ENCODE data around the gene GOLGA6A. TPM values are rescaled to one million over a fixed set of nuclear protein-coding genes. Genes with fewer than 3 reads are reported as not detected.

The GOLGA6A gene
- total and polyA plus RNA-seq, 9 of the 15 experiments (the other 6 are each of a cell fraction or from before 2014, with no cell fraction given) = not detected

DNA sequence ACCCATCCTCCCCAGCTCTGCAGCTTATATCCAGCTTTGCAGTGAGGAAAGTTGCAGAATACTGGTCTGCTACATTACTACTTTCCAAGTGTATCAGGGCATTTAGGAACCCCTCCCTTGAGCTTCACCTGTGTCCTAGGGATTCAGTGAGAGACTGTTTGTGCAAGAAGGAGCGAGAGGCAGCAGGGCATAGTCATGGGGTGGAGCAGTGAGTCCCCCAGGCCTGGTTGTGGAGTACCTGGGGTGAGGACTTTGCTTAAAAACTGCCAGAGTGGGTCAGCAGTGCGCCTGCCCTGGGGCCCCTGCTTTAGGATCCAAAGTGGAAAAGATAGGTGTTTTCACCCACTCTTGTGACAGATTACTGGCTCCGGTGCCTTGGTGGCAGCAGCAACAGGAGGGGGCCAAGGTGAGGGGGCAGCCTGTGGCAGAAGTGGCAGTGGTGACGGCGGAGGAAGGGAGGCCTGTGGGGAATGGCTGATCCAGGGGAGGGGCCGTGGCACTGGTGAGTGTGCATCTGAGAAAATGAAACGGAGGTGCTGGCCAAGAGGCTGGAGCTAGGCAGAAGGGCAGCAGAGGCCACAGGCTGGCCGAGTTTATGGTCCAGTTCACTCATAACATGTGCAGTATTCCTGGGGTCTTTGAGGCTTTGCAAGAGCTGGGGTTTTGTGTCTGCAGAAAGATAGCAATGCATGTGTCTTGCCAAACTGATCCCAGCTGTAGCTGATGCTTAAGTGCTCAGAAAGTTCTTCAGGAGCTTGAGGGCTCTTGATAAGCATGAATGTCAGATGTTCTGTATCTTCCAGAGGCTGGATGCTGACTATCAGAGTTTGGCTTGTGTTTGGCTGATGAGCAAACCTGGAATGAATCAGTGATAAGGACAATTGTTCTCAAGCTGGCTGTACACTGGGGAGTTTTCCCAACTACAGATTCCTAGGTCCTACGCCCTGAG lies 43.4 kb downstream of the GOLGA6A start (continued):
- TF ChIP-seq CLOCK (CRISPR knock-in tag; IDR thresholded peaks at IDR 0.05; ENCODE audit: borderline replicate concordance) (no peak), SAFB (IDR thresholded peaks at IDR 0.05; ENCODE audit: borderline replicate concordance, low read depth, low read length) (no peak), TAF7 (tag; IDR thresholded peaks at IDR 0.05) (no peak), TRIM24 (IDR thresholded peaks at IDR 0.05) (peak; percentile 44 to 52; a peak in 2 of 4 replicates), GATAD2B (IDR thresholded peaks at IDR 0.05; ENCODE audit: borderline replicate concordance) (no peak), RFX7 (CRISPR knock-in tag; IDR thresholded peaks at IDR 0.05) (no peak)

Data from K562 (cell line).